HepG2 (cell line): ENCODE measurements around the gene PHF10. TPM values are rescaled to one million over a fixed set of nuclear protein-coding genes. Genes with fewer than 3 reads are reported as not detected.

Experiments
- ADNP ChIP-seq: sonication (generic); formaldehyde crosslinking; IDR thresholded peaks from 2 replicates; pipeline ENCODE4 v1.4.0; 2020; ENCODE audit warnings: missing genetic modification reagents
- FIP1L1 ChIP-seq: fragments of 200-400 bp; formaldehyde crosslinking; IDR thresholded peaks from 2 replicates; pipeline ENCODE4 v1.6.1; 2018; ENCODE audit warnings: low read depth, mild to moderate bottlenecking, low read length, moderate library complexity, borderline replicate concordance; ENCODE audit not compliant: insufficient read depth
- GPBP1L1 ChIP-seq: sonication (generic); formaldehyde crosslinking; IDR thresholded peaks from 2 replicates; pipeline ENCODE4 v1.5.0; 2020; ENCODE audit warnings: mild to moderate bottlenecking, missing genetic modification reagents
- MXD3 ChIP-seq: IDR thresholded peaks from 2 replicates; pipeline ENCODE4 v1.6.1; 2016; ENCODE audit warnings: mild to moderate bottlenecking, missing biosample characterization, missing genetic modification reagents
- NFYB ChIP-seq: sonication (generic); formaldehyde crosslinking; IDR thresholded peaks from 2 replicates; pipeline ENCODE4 v1.4.0; 2020; ENCODE audit warnings: missing genetic modification reagents
- SPEN ChIP-seq: sonication (generic); formaldehyde crosslinking; IDR thresholded peaks from 2 replicates; pipeline ENCODE4 v1.5.1; 2020; ENCODE audit warnings: low read depth, mild to moderate bottlenecking, missing genetic modification reagents
- ZBTB40 ChIP-seq, 2 experiments: fragments of 450-650 bp in 1 of 2; sonication (generic) in 1 of 2; formaldehyde crosslinking in 1 of 2; IDR thresholded peaks; 2 replicates each; pipeline versions ENCODE4 v1.6.1 to v1.8.0; 2016 to 2022; ENCODE audit warnings: antibody characterized with exemption in 1 of 2, mild to moderate bottlenecking in 1 of 2, missing genetic modification reagents in 1 of 2
- ZBTB44 ChIP-seq: sonication (generic); formaldehyde crosslinking; IDR thresholded peaks from 2 replicates; pipeline ENCODE4 v1.4.0; 2020; ENCODE audit warnings: missing genetic modification reagents
- ZNF367 ChIP-seq: sonication (generic); formaldehyde crosslinking; IDR thresholded peaks from 2 replicates; pipeline ENCODE4 v1.4.0; 2020; ENCODE audit warnings: missing genetic modification reagents, borderline replicate concordance
- ZNF431 ChIP-seq: sonication (generic); formaldehyde crosslinking; IDR thresholded peaks from 2 replicates; pipeline ENCODE4 v1.9.0; 2022; ENCODE audit warnings: missing genetic modification reagents, low read depth, mild to moderate bottlenecking, borderline replicate concordance
- ZNF678 ChIP-seq: sonication (generic); formaldehyde crosslinking; IDR thresholded peaks from 2 replicates; pipeline ENCODE4 v1.4.0; 2020; ENCODE audit warnings: mild to moderate bottlenecking, missing genetic modification reagents
- polyA plus RNA-seq, 8 experiments: library from polyadenylated mRNA; depleted of rRNA in 3 of 8; stranded (reverse) in 7 of 8; unstranded in 1 of 8; fragments of >200 nt; fragmentation: Illumina TruSeq in 4 of 8; extraction: Trizol in 4 of 8; gene quantifications; 2 replicates each; pipeline versions ENCODE4 v1.2.1 to v1.2.3, GENCODE V29; 2011 to 2016; ENCODE audit warnings: low read depth in 4 of 8, missing spikeins in 1 of 8, mixed read lengths in 1 of 8; ENCODE audit not compliant: insufficient read depth in 1 of 8
- total RNA-seq, 5 experiments: library from RNA; depleted of rRNA; stranded (reverse); fragments of >200 nt; fragmentation: Illumina TruSeq; extraction: Trizol; gene quantifications; 2 replicates each; pipeline ENCODE4 v1.2.3, GENCODE V29; 2016; ENCODE audit warnings: low read depth in 1 of 5

The PHF10 gene
- total and polyA plus RNA-seq, 2 of the 13 experiments (the other 11 are each of a cell fraction or from before 2014, with no cell fraction given): 42.1 to 84.1 TPM

GRCh38 chr6:169723200-169723909, 945 bp downstream of the PHF10 start (continued):
- TF ChIP-seq ZBTB40 (IDR thresholded peaks at IDR 0.05): no peak
- no peak for TF ChIP-seq ZBTB40 (CRISPR knock-in tag; IDR thresholded peaks at IDR 0.05)
- TF ChIP-seq GPBP1L1 (CRISPR knock-in tag): no peak
- no peak for TF ChIP-seq FIP1L1
- no peak for TF ChIP-seq ZNF367 (CRISPR knock-in tag)
- 0 out of 2 replicates have a peak, but pooled peaks have one; percentile 25 for TF ChIP-seq SPEN
- no peak for TF ChIP-seq NFYB
- TF ChIP-seq ADNP (CRISPR knock-in tag): no peak
- TF ChIP-seq MXD3 (CRISPR knock-in tag): no peak
- no peak for TF ChIP-seq ZBTB44 (CRISPR knock-in tag)
- TF ChIP-seq ZNF431 (CRISPR knock-in tag): no peak; the same call in 1 of the 2 replicates
- no peak for TF ChIP-seq ZNF678
